Pancreas (tissue), 10 donors: ENCODE results near the gene PLPPR3. TPM values are rescaled to one million over a fixed set of nuclear protein-coding genes. Genes with fewer than 3 reads are reported as not detected.

ENCODE experiments used
- ATAC-seq, 4 donors: fragments of 200-7000 bp; cut with Tn5 transposase; one replicate each; pipeline versions ENCODE4 v1.8.0 to v1.9.1; 2020; ENCODE audit warnings: mild to moderate bottlenecking in 4 of 4, moderate library complexity in 4 of 4
- DNase-seq, 6 donors: peaks; one replicate each; pipeline ENCODE4 v3.0.0-alpha.2; 2020
- FAIRE-seq: peaks from 2 replicates; lab custom pipeline; 2012; peaks lifted over from hg19 to GRCh38; lab: Jason Lieb, UNC
- H3K27ac ChIP-seq, 4 donors: fragments of 200-600 bp; sonication (generic); 1 replicate in 3 of 4; 2 replicates in 1 of 4; pipeline versions ENCODE4 v1.5.0 to v1.8.0; 2020
- H3K27me3 ChIP-seq, 4 donors: fragments of 200-600 bp; one replicate each; pipeline ENCODE4 v1.8.0; 2021
- H3K36me3 ChIP-seq, 3 donors: fragments of 200-600 bp; sonication (generic) in 1 of 3; one replicate each; pipeline versions ENCODE4 v1.5.0 to v1.8.0; 2020 to 2021
- H3K4me1 ChIP-seq, 3 donors: fragments of 200-600 bp; one replicate each; pipeline ENCODE4 v1.8.0; 2021
- H3K4me3 ChIP-seq, 4 donors: fragments of 200-600 bp; sonication (generic) in 2 of 4; one replicate each; pipeline versions ENCODE4 v1.5.0 to v1.8.0; 2020 to 2021
- H3K9me3 ChIP-seq, 4 donors: fragments of 200-600 bp; one replicate each; pipeline ENCODE4 v1.8.0; 2021
- WGBS, 2 donors: extraction: QIAGEN DNeasy Blood & Tissue Kit; methylation state at CpG; one replicate each; pipeline ENCODE4 v1.1.7; 2013; 5-methylcytosine and 5-hydroxymethylcytosine counted together
- intact Hi-C, 3 donors: fragments of 100-400 bp; cut with DNase I; formaldehyde crosslinking; loops; one replicate each; pipeline versions ENCODE4 v1.11.1 to v1.14.2; 2022
- polyA plus RNA-seq, 2 donors: library from polyadenylated mRNA; stranded (reverse); fragments of 200-250 nt; gene quantifications; one replicate each; pipeline ENCODE4 v1.2.3, GENCODE V29; 2013
- total RNA-seq, 6 donors: library from RNA; stranded (reverse); fragmentation: NEBNext Ultra II Directional in 4 of 6; extraction: Animal tissue kit (Norgen Biotek cat#: 25700) in 4 of 6; gene quantifications; one replicate each; pipeline versions ENCODE4 v1.2.1 to v1.2.4, GENCODE V29; 2021 to 2023
- TF ChIP-seq, protein P1 (sequence below), 4 donors: fragments of 200-600 bp; sonication (generic) in 3 of 4; IDR thresholded peaks; one replicate each; pipeline versions ENCODE4 v1.5.0 to v1.8.0; 2021; ENCODE audit warnings: antibody characterized with exemption in 4 of 4
- donor health status: healthy with polysubstance abuse.
- donor health status: DM: no; HTN: no; CAD: no; lungs with moderate emphysema.
- donor health status: DM: no; HTN: no; CAD: no.
- donor health status: control.
- donor health status: control.
- donor health status: Bipolar disorder and iron deficiency.
- donor health status: DM: yes; HTN: yes; CAD: no.
- donor health status: DM: no; HTN: no; CAD: no.
- donor health status: DM: no; HTN: no; CAD: no.
- donor health status: DM: yes; HTN: yes; CAD: no.

The PLPPR3 gene
- total and polyA plus RNA-seq, 8 donors: 0.05 to 0.38 TPM; not detected in 6

DNA sequence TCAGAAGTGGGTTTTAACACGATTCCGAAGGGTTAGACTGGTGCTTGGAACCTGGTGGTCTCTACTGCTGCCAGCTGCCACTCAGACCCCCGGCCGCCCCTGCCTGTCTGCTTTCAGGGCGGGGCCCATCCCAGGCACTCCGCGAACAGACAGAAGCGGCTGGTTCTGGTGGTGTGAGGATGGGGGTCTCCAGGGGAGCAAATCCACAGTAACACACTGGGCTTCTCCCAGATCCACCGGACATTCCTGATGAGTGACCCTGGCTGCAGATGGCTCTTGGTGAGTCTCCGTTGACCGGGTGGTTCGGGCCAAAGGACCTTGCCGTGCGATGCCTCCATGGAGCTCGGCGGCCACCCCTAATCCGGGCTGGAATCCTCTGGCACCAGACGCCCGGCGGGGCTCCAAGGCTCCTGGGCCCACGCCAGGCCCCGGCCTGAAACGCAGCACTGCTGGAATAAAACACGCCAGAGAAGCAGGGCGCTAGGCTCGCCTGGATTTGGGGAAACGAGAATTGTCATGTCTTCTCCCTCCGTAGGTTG, 26.6 kb downstream of the PLPPR3 start:
- ATAC-seq: no peak
- Histone ChIP-seq H3K4me3 (no peak overlapping the region), H3K27me3 (no peaks in the 10 kb centered on the region), H3K27ac (no peak overlapping the region), H3K36me3 (no peaks in the 10 kb centered on the region), H3K9me3 (no peaks in the 10 kb centered on the region), H3K4me1 (peaks cover 9 to 13% (median 11%) of the 10 kb centered on the region in 3 donors)
- intact Hi-C loops: no loop called here
- TF ChIP-seq, protein P1, sequence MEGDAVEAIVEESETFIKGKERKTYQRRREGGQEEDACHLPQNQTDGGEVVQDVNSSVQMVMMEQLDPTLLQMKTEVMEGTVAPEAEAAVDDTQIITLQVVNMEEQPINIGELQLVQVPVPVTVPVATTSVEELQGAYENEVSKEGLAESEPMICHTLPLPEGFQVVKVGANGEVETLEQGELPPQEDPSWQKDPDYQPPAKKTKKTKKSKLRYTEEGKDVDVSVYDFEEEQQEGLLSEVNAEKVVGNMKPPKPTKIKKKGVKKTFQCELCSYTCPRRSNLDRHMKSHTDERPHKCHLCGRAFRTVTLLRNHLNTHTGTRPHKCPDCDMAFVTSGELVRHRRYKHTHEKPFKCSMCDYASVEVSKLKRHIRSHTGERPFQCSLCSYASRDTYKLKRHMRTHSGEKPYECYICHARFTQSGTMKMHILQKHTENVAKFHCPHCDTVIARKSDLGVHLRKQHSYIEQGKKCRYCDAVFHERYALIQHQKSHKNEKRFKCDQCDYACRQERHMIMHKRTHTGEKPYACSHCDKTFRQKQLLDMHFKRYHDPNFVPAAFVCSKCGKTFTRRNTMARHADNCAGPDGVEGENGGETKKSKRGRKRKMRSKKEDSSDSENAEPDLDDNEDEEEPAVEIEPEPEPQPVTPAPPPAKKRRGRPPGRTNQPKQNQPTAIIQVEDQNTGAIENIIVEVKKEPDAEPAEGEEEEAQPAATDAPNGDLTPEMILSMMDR (IDR thresholded peaks at IDR 0.05): no peak
- DNase-seq: peak in 5 of 6 donors; percentile 30 to 85 (median 71)
- FAIRE-seq: no peak
- 77% methylated on average over 28 of the region's 28 CpGs for WGBS, 2 donors

DNA sequence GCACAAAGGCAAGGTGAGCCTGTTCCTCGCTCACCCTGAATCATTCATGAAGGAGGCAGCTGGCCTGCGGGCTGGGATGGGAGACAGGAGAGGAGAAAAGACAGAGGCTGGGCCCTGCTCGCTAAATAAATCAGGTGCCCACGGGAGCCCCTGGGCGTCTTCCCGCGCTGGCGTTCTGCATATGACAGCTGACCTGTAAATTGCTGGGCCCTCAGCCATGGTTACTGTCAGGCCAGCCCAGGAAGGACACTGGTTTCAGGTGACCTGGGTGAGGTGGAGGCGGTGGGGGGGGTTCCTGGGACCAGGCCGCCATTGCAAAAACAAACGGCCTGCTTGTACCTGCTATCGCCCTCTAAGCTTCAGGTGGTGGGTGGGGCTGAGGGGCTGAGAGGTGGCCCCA, 27.9 kb downstream of the PLPPR3 start:
- Histone ChIP-seq H3K27me3 (no peaks in the 10 kb centered on the region), H3K4me1 (peaks cover 0 to 3% (median 0%) of the 10 kb centered on the region in 3 donors), H3K27ac (no peak overlapping the region), H3K36me3 (no peaks in the 10 kb centered on the region), H3K9me3 (no peaks in the 10 kb centered on the region), H3K4me3 (no peak overlapping the region)
- DNase-seq: peak in 2 of 6 donors; percentile 25 to 37
- intact Hi-C loops: no loop called here
- no peak for ATAC-seq
- FAIRE-seq: no peak
- TF ChIP-seq, protein P1 (IDR thresholded peaks at IDR 0.05): no peak
- WGBS, 2 donors: 92% methylated on average over 12 of the region's 12 CpGs

DNA sequence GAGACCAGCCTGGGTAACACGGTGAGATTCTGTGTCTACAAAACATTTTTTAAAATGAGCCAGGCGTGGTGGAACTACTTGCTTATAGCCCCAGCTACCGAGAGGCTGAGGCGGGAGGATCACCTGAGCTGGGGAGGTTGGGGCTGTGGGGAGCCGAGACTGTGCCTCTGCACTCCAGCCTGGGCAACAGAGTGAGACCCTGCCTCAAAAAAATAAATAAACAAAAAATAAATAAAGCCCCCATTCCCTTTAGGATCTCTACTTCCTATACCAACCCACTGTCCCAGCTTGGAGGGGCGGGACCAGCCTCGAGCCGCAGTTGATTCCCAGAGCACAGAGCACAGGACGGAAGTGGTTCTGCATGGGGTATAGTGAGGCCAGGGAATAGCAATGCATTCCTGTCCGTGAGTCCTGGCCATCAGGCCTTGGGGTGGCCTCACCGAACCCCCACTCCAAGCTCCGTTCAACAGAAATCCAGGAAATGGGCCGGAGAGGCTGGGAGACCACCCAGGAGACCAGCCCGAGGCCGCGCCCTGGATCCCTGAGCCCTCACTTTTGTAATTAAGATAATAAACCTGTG, 29.4 kb downstream of the PLPPR3 start:
- H3K4me1 ChIP-seq: peaks cover 0 to 3% (median 0%) of the 10 kb centered on the region in 3 donors
- FAIRE-seq: no peak

DNA sequence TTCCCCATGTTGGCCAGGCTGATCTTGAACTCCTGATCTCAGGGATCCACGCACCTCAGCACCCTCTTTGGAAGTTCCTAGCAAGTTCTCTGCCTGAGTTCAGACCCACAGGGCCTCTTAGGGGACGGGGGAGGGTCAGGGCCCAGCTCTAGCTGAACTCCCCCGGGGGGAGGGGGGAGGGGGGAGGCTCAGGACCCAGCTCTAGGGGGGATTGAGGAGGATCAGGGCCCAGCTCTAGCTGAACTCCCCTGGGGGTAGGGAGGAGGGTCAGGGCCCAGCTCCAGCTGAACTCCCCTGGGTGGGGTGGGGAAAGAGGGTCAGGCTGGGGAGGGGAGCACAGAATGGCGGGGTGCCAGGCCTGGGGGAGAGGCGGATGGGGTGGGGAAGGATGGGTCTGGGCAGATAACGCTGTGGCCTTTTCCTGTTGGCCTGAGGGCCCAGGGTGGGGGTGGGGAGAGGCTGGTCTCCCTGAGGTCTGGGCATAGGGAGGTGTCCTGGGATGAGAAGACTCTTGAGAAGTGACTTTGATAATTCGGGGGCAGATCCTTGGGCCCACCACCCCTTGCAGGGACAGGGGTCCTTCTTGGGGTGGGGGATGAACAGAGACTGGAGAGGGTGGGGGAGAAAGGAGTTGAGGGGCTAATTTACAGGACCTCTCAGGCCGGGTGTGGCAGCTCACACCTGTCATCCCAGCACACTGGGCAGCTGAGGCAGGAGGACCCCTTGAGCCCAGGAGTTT, 30.0 kb downstream of the PLPPR3 start:
- TF ChIP-seq, protein P1 (IDR thresholded peaks at IDR 0.05): no peak
- 51 to 76% methylated on average over 5 to 8 of the region's 8 CpGs for WGBS, 2 donors
- no peaks in the 10 kb centered on the region for H3K36me3 ChIP-seq
- DNase-seq: peak in 3 of 6 donors; percentile 16 to 70 (median 53)
- no peak for FAIRE-seq
- H3K4me3 ChIP-seq: no peak overlapping the region
- peaks cover 0 to 3% (median 0%) of the 10 kb centered on the region in 3 donors for H3K4me1 ChIP-seq
- no peak for ATAC-seq
- no peaks in the 10 kb centered on the region for H3K27me3 ChIP-seq
- no peak overlapping the region for H3K27ac ChIP-seq
- no peaks in the 10 kb centered on the region for H3K9me3 ChIP-seq
- intact Hi-C loops: no loop called here

More for the DNA sequence above, 29.4 kb downstream of the PLPPR3 start:
- H3K4me3 ChIP-seq: no peak overlapping the region
- WGBS, 2 donors: 81 to 83% methylated on average over 16 of the region's 16 CpGs
- TF ChIP-seq, protein P1 (IDR thresholded peaks at IDR 0.05): no peak
- intact Hi-C loops: no loop called here
- no peaks in the 10 kb centered on the region for H3K9me3 ChIP-seq
- DNase-seq (peak in 1 of 6 donors; percentile 31), ATAC-seq (no peak)
- no peaks in the 10 kb centered on the region for H3K36me3 ChIP-seq
- no peak overlapping the region for H3K27ac ChIP-seq
- H3K27me3 ChIP-seq: no peaks in the 10 kb centered on the region
